Liver (tissue), 9 donors: ENCODE measurements around the gene PCDHGB6. TPM values are rescaled to one million over a fixed set of nuclear protein-coding genes. Genes with fewer than 3 reads are reported as not detected.

Experiments
- DNase-seq: peaks from one replicate; pipeline ENCODE4 v3.0.0-alpha.2; 2017; ENCODE audit warnings: low spot score
- H3K27ac ChIP-seq, 2 donors: one replicate each; pipeline ENCODE4 v1.7.0; 2013; ENCODE audit warnings: inconsistent platforms in 2 of 2, low read length in 2 of 2, control low read depth in 1 of 2, low read depth in 1 of 2, mild to moderate bottlenecking in 1 of 2
- H3K27me3 ChIP-seq, 4 donors: one replicate each; pipeline versions ENCODE4 v1.6.1 to v1.7.0; 2013; ENCODE audit warnings: low read length in 3 of 4, inconsistent platforms in 1 of 4, mild to moderate bottlenecking in 1 of 4, moderate library complexity in 1 of 4; ENCODE audit not compliant: control insufficient read depth in 4 of 4, insufficient read depth in 4 of 4
- H3K36me3 ChIP-seq, 4 donors: one replicate each; pipeline versions ENCODE4 v1.6.1 to v1.7.0; 2013; ENCODE audit warnings: low read length in 3 of 4, mild to moderate bottlenecking in 3 of 4, low read depth in 1 of 4, moderate library complexity in 1 of 4; ENCODE audit not compliant: control insufficient read depth in 4 of 4, insufficient read depth in 3 of 4
- H3K4me1 ChIP-seq, 4 donors: one replicate each; pipeline versions ENCODE4 v1.6.1 to v1.7.0; 2013; ENCODE audit warnings: low read length in 3 of 4, mild to moderate bottlenecking in 3 of 4, moderate library complexity in 1 of 4; ENCODE audit not compliant: control insufficient read depth in 4 of 4, insufficient read depth in 4 of 4
- H3K4me3 ChIP-seq, 3 donors: one replicate each; pipeline versions ENCODE4 v1.6.1 to v1.7.0; 2013; ENCODE audit warnings: low read length in 3 of 3, control low read depth in 1 of 3, low read depth in 1 of 3, mild to moderate bottlenecking in 1 of 3
- H3K9ac ChIP-seq, 2 donors: one replicate each; pipeline ENCODE4 v1.7.0; 2013; ENCODE audit warnings: low read length in 2 of 2, mild to moderate bottlenecking in 2 of 2, moderate library complexity in 2 of 2, control low read depth in 1 of 2, low read depth in 1 of 2
- H3K9me3 ChIP-seq, 4 donors: one replicate each; pipeline versions ENCODE4 v1.6.1 to v1.7.0; 2013; ENCODE audit warnings: low read length in 3 of 4; ENCODE audit not compliant: control insufficient read depth in 4 of 4
- FOXA1 ChIP-seq: IDR thresholded peaks from 2 replicates; pipeline ENCODE4 v1.6.1; 2016; ENCODE audit warnings: antibody characterized with exemption
- GABPA ChIP-seq, 2 donors: IDR thresholded peaks in 1 of 2; conservative IDR thresholded peaks in 1 of 2; 2 replicates each; pipeline ENCODE4 v1.6.1; 2016; ENCODE audit warnings: antibody characterized with exemption in 2 of 2, mild to moderate bottlenecking in 1 of 2, moderate library complexity in 1 of 2
- HNF4G ChIP-seq: IDR thresholded peaks from 2 replicates; pipeline ENCODE4 v1.6.1; 2016; ENCODE audit warnings: antibody characterized with exemption
- JUND ChIP-seq, 2 donors: IDR thresholded peaks; 2 replicates each; pipeline ENCODE4 v1.6.1; 2016; ENCODE audit warnings: antibody characterized with exemption in 2 of 2
- MAX ChIP-seq: IDR thresholded peaks from 2 replicates; pipeline ENCODE4 v1.6.1; 2016; ENCODE audit warnings: antibody characterized with exemption
- NR2F2 ChIP-seq: IDR thresholded peaks from 2 replicates; pipeline ENCODE4 v1.6.1; 2016; ENCODE audit warnings: antibody characterized with exemption
- RAD21 ChIP-seq, 2 donors: IDR thresholded peaks; 2 replicates each; pipeline ENCODE4 v1.6.1; 2016; ENCODE audit warnings: antibody characterized with exemption in 2 of 2, mild to moderate bottlenecking in 2 of 2
- REST ChIP-seq: IDR thresholded peaks from 2 replicates; pipeline ENCODE4 v1.6.1; 2016; ENCODE audit warnings: antibody characterized with exemption, mild to moderate bottlenecking
- SP1 ChIP-seq: IDR thresholded peaks from 2 replicates; pipeline ENCODE4 v1.6.1; 2018; ENCODE audit warnings: antibody characterized with exemption, mild to moderate bottlenecking
- TAF1 ChIP-seq: conservative IDR thresholded peaks from 2 replicates; pipeline ENCODE4 v1.6.1; 2016; ENCODE audit warnings: antibody characterized with exemption, mild to moderate bottlenecking
- YY1 ChIP-seq: IDR thresholded peaks from 2 replicates; pipeline ENCODE4 v1.6.1; 2016; ENCODE audit warnings: antibody characterized with exemption, mild to moderate bottlenecking
- ZBTB33 ChIP-seq: IDR thresholded peaks from 2 replicates; pipeline ENCODE4 v1.6.1; 2016; ENCODE audit warnings: antibody characterized with exemption
- WGBS: extraction: QIAGEN DNeasy Blood & Tissue Kit; methylation state at CpG from one replicate; pipeline ENCODE4 v1.1.7; 2013; 5-methylcytosine and 5-hydroxymethylcytosine counted together
- polyA plus RNA-seq, 2 donors: library from polyadenylated mRNA; stranded (reverse) in 1 of 2; unstranded in 1 of 2; fragments of 200-250 nt in 1 of 2; fragments of >200 nt in 1 of 2; fragmentation: Nextera tagmentation in 1 of 2; extraction: Ambion mirVana in 1 of 2; gene quantifications; one replicate each; pipeline versions ENCODE4 v1.2.1 to v1.2.3, GENCODE V29; 2013 to 2015
- total RNA-seq, 2 donors: library from RNA; depleted of rRNA; stranded (reverse); fragments of >200 nt; gene quantifications; one replicate each; pipeline ENCODE4 v1.2.3, GENCODE V29; 2014
- donor health status: healthy.
- donor health status: healthy.
- donor health status: healthy.
- donor health status: healthy.
- donor health status: healthy.

Gene PCDHGB6
- total and polyA plus RNA-seq, 4 donors: 0.53 to 2.8 (median 1.6) TPM

GRCh38 chr5:141388661-141389060 lies 19.2 kb upstream of the PCDHGB6 start:
- WGBS: 42% methylated on average over 10 of the region's 10 CpGs
- Histone ChIP-seq H3K36me3 (peaks cover 0 to 6% (median 0%) of the 10 kb centered on the region in 4 donors), H3K4me1 (peaks cover 0 to 4% (median 0%) of the 10 kb centered on the region in 4 donors), H3K27me3 (peaks cover 0 to 4% (median 0%) of the 10 kb centered on the region in 4 donors), H3K9ac (no peak overlapping the region), H3K9me3 (peaks cover 39 to 87% (median 42%) of the 10 kb centered on the region in 4 donors), H3K27ac (no peak overlapping the region), H3K4me3 (peak overlapping the region; percentile 1 to 50 (median 48))
- no peak for TF ChIP-seq MAX
- TF ChIP-seq YY1: no peak
- TF ChIP-seq TAF1: no peak
- TF ChIP-seq NR2F2: no peak
- no peak for TF ChIP-seq REST
- TF ChIP-seq SP1: no peak
- no peak for DNase-seq

GRCh38 chr5:141389153-141390042 lies 18.4 kb upstream of the PCDHGB6 start:
- TF ChIP-seq GABPA (IDR thresholded peaks at IDR 0.05 in 1 of 2, conservative IDR thresholded peaks at IDR 0.05 in 1 of 2): no peak
- Histone ChIP-seq H3K9ac (no peak overlapping the region), H3K27ac (no peak overlapping the region), H3K27me3 (peaks cover 0 to 4% (median 0%) of the 10 kb centered on the region in 4 donors), H3K9me3 (peaks cover 40 to 85% (median 41%) of the 10 kb centered on the region in 4 donors), H3K4me3 (peak overlapping the region in 2 of 3 donors; percentile 42 to 44), H3K36me3 (peaks cover 0 to 6% (median 0%) of the 10 kb centered on the region in 4 donors), H3K4me1 (peaks cover 0 to 4% (median 0%) of the 10 kb centered on the region in 4 donors)
- no peak for DNase-seq
- WGBS: 36% methylated on average over 77 of the region's 77 CpGs

- H3K27ac ChIP-seq: no peak within 1 kb of the TSS
- peaks cover 0 to 6% (median 0%) of the 10 kb centered on the region in 4 donors for H3K36me3 ChIP-seq
- peaks cover 37 to 81% (median 39%) of the 10 kb centered on the region in 4 donors for H3K9me3 ChIP-seq
- H3K27me3 ChIP-seq: peaks cover 0 to 4% (median 0%) of the 10 kb centered on the region in 4 donors
- WGBS: 33% methylated on average over 38 of the region's 38 CpGs
- no peak within 1 kb of the TSS for H3K9ac ChIP-seq
- H3K4me1 ChIP-seq: peaks cover 0 to 4% (median 0%) of the 10 kb centered on the region in 4 donors
- no peak for TF ChIP-seq SP1
- no peak for TF ChIP-seq ZBTB33
- no peak for TF ChIP-seq MAX
- TF ChIP-seq HNF4G: no peak
- no peak for TF ChIP-seq JUND (IDR thresholded peaks at IDR 0.05)
- TF ChIP-seq RAD21 (IDR thresholded peaks at IDR 0.05): no peak
- no peak for TF ChIP-seq FOXA1
- TF ChIP-seq GABPA (IDR thresholded peaks at IDR 0.05 in 1 of 2, conservative IDR thresholded peaks at IDR 0.05 in 1 of 2): no peak
- no peak for TF ChIP-seq YY1
- peak within 1 kb of the TSS in 2 of 3 donors; percentile 51 to 69 for H3K4me3 ChIP-seq
- DNase-seq: no peak
Measured at GRCh38 chr5:141392429-141393198, 15.2 kb upstream of the PCDHGB6 start, which contains the start of gene PCDHGA8. TSS of gene PCDHGA8 (plus strand) at chr5:141392633. CDS start at chr5:141392814, 181 bp downstream.
